KOPT-K1 (cell line): ENCODE data around the gene CANT1.
"Not testable (repeated sequence)": the region's sequence is repeated elsewhere in the genome, so short reads cannot be mapped to it uniquely, and the experiment has no call there.

Experiments
- H3K27ac ChIP-seq: fragments of 200-600 bp; sonication (generic); 2 replicates; pipeline ENCODE4 v1.5.1; 2016; ENCODE audit warnings: antibody characterized with exemption, mild to moderate bottlenecking, low read depth, low read length; ENCODE audit not compliant: poor library complexity, severe bottlenecking
- H3K36me3 ChIP-seq: fragments of 200-600 bp; sonication (generic); 2 replicates; pipeline ENCODE4 v1.5.1; 2017; ENCODE audit warnings: antibody characterized with exemption, mild to moderate bottlenecking, low read length, moderate library complexity; ENCODE audit not compliant: insufficient read depth
- H3K9me3 ChIP-seq: fragments of 200-600 bp; sonication (generic); 2 replicates; pipeline ENCODE4 v1.5.1; 2017; ENCODE audit warnings: antibody characterized with exemption, low read length, mild to moderate bottlenecking; ENCODE audit not compliant: insufficient read depth, poor library complexity, severe bottlenecking

CANT1 gene

DNA sequence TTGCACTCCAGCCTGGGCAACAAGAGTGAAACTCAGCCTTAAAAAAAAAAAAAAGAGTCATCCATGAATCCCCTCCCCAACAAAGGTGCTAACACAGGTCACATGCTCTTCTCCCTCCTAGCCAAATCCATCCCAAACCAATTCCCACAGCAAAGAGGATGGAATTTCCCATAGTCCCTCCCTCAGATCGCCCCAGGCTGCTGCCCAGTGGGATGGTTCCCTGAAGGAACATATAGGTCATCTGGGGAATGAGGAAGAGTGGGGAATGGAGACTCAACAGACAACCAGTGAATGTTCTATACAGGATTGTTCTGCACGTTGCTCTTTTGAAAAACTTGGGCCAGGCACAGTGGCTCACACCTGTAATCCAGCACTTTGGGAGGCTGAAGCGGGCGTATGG, 48.0 kb downstream of the CANT1 start:
- Histone ChIP-seq H3K9me3 (no peaks in the 10 kb centered on the region), H3K36me3 (peaks cover 6% of the 10 kb centered on the region; the same call in 1 of the 2 replicates), H3K27ac (no peak overlapping the region)

DNA sequence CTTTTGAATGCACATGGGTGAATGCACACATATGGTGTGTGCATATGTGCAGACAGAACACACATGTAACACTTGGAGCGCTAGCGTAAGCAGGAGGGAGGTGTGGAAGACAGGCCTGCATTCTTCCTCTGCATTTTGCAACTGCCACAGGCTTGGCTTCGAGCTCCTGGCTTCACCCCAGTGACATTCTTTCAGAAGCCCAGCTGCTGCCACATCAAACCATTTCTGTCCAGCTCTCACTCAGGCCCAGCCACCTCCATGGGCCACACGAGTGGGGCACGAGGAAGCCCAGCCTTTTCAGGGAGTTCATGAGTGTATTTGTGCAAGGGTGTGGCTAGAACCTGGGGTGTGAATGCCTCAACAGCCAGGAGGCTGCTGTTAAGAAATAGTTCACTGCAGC, 48.6 kb downstream of the CANT1 start:
- Histone ChIP-seq H3K27ac (no peak overlapping the region), H3K36me3 (no peaks in the 10 kb centered on the region), H3K9me3 (no peaks in the 10 kb centered on the region)

GRCh38 chr17:78959803-78960202, 49.8 kb downstream of the CANT1 start:
- Histone ChIP-seq H3K27ac (no peak overlapping the region), H3K9me3 (no peaks in the 10 kb centered on the region), H3K36me3 (no peaks in the 10 kb centered on the region)

DNA sequence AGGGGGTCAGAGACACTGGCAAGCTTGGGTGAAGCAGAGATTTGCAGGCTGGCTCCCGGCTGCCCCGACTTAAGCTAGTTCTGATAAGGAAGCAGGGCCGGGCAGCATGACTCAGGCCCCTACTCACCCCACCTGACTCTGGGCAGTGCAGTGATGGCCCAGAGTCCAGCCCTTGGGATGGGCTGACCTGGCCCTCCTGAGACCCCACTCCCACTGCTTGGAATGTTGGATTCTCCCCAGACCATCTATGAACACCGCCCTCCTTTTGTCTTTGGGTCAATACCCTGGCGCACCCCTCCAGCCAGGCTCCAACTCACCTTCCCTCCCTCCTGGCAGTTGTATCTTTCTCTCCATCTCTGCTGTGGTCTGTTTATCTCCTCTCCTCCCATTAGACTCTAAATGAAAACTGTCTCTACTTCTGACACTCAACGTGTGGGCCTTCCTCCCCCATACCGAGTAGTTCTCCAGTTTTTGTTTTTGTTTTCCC, 50.9 kb downstream of the CANT1 start:
- no peaks in the 10 kb centered on the region for H3K36me3 ChIP-seq
- H3K9me3 ChIP-seq = no peaks in the 10 kb centered on the region
- no peak overlapping the region for H3K27ac ChIP-seq

- no peak overlapping the region for H3K27ac ChIP-seq
- no peaks in the 10 kb centered on the region for H3K9me3 ChIP-seq
- H3K36me3 ChIP-seq = no peaks in the 10 kb centered on the region
These were observed 52.4 kb downstream of the CANT1 start for GRCh38 chr17:78957128-78957527.

GRCh38 chr17:78956254-78956653, 53.3 kb downstream of the CANT1 start:
- H3K9me3 ChIP-seq = peaks cover 4% of the 10 kb centered on the region
- H3K36me3 ChIP-seq = no peaks in the 10 kb centered on the region

DNA sequence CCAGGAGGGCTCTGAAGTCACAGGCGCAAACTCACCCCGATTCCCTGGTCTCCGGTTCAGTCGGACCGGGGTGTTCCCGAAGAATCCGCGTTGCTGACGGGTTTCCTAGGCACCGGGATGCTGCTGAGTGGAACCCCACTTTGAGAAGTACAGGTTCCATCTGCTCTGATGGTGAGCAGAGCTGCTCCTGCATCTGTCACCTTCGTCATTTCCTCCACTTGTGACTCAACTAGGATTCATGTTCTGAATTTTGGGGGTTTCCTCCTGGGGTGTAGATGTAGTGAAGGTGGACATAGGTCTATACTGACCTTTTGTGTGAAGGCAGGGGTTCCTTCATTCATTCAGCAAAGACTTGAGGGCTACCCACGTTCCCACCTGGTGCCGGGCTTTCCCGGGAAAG, 54.9 kb downstream of the CANT1 start:
- peaks cover 20% of the 10 kb centered on the region for H3K9me3 ChIP-seq
- H3K36me3 ChIP-seq = no peaks in the 10 kb centered on the region
- no peak overlapping the region for H3K27ac ChIP-seq

More at GRCh38 chr17:78956254-78956653, 53.3 kb downstream of the CANT1 start:
- H3K27ac ChIP-seq = no peak overlapping the region

GRCh38 chr17:78953356-78954350, 55.9 kb downstream of the CANT1 start:
- peaks cover 25% of the 10 kb centered on the region for H3K9me3 ChIP-seq
- H3K36me3 ChIP-seq = no peaks in the 10 kb centered on the region
- H3K27ac ChIP-seq = no peak overlapping the region

GRCh38 chr17:78952706-78953105, 56.9 kb downstream of the CANT1 start:
- no peaks in the 10 kb centered on the region for H3K36me3 ChIP-seq
- no peak overlapping the region for H3K27ac ChIP-seq
- peaks cover 25% of the 10 kb centered on the region for H3K9me3 ChIP-seq

GRCh38 chr17:78951967-78952551, 57.5 kb downstream of the CANT1 start:
- Histone ChIP-seq H3K9me3 (peaks cover 25% of the 10 kb centered on the region), H3K27ac (no peak overlapping the region), H3K36me3 (no peaks in the 10 kb centered on the region)

- H3K36me3 ChIP-seq = no peaks in the 10 kb centered on the region
- no peak overlapping the region for H3K27ac ChIP-seq
- H3K9me3 ChIP-seq = peaks cover 25% of the 10 kb centered on the region
These were observed 58.7 kb downstream of the CANT1 start for GRCh38 chr17:78950870-78951269.

GRCh38 chr17:78947235-78948149, 62.1 kb downstream of the CANT1 start:
- H3K27ac ChIP-seq = no peak overlapping the region
- H3K36me3 ChIP-seq = no peaks in the 10 kb centered on the region
- peaks cover 25% of the 10 kb centered on the region for H3K9me3 ChIP-seq

DNA sequence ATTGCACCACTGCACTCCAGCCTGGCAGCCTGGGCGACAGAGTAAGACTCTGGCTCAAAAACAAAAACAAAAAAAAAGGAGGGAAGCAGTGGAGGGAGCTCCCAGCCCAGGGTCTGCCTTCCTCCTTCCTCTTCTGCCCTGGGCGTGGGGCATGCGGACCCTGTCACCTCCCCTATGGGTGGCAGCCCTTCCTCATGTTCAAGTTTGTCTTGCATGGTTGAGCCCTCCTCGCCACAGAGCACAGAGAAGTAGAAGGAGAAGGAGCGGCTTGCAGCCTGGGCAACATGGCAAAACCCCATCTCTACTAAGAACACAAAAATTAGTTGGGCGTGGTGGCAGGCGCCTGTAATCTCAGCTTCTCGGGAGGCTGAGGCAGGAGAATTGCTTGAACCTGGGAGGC, 62.9 kb downstream of the CANT1 start:
- no peaks in the 10 kb centered on the region for H3K36me3 ChIP-seq
- peaks cover 24% of the 10 kb centered on the region for H3K9me3 ChIP-seq
- H3K27ac ChIP-seq = no peak overlapping the region

GRCh38 chr17:78946131-78946530, 63.4 kb downstream of the CANT1 start:
- H3K36me3 ChIP-seq = no peaks in the 10 kb centered on the region
- H3K9me3 ChIP-seq = peaks cover 19% of the 10 kb centered on the region
- no peak overlapping the region for H3K27ac ChIP-seq

DNA sequence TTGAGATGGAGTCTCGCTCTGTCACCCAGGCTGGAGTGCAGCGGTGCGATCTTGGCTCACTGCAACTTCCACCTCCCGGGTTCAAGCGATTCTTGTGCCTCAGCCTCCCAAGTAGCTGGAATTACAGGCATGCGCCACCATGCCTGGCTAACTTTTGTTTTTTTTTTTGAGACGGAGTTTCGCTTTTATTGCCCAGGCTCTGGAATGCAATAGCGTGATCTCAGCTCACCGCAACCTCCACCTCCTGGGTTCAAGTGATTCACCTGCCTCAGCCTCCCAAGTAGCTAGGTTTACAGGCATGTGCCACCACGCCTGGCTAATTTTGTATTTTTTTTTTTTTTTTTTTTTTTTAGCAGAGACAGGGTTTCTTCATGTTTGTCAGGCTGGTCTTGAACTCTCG, 64.1 kb downstream of the CANT1 start:
- not testable (repeated sequence) for H3K36me3 ChIP-seq, H3K27ac ChIP-seq
- H3K9me3 ChIP-seq = peaks cover 13% of the 10 kb centered on the region
